CD4-positive, alpha-beta T cell (primary cell): Measurements from ENCODE around the gene CTNNA3. TPM values are rescaled to one million over a fixed set of nuclear protein-coding genes. Genes with fewer than 3 reads are reported as not detected.

Experiments
- ATAC-seq: fragments of 200-7000 bp; cut with Tn5 transposase; one replicate; pipeline ENCODE4 v1.10.0; 2022; ENCODE audit warnings: mild to moderate bottlenecking; ENCODE audit not compliant: poor library complexity
- CTCF ChIA-PET: fragments of 350-600 bp; sonication (Branson Sonifier 250); formaldehyde crosslinking; loops from one replicate; lab custom pipeline; 2021; ENCODE audit warnings: antibody characterized with exemption, inconsistent platforms; lab: Charles Lee
- POLR2A ChIA-PET: fragments of 350-600 bp; sonication (Branson Sonifier 250); formaldehyde crosslinking; loops from one replicate; lab custom pipeline; 2021; ENCODE audit warnings: antibody characterized with exemption, inconsistent platforms; lab: Charles Lee
- DNase-seq, 14 experiments: peaks; one replicate each; pipeline ENCODE4 v3.0.0-alpha.2; 2013 to 2020; ENCODE audit warnings: mixed read lengths in 2 of 14
- H3K27ac ChIP-seq, 2 donors: one replicate each; pipeline versions ENCODE4 v1.5.1 to v1.7.0; 2013; ENCODE audit warnings: low read length in 2 of 2, low read depth in 1 of 2, mild to moderate bottlenecking in 1 of 2
- H3K27me3 ChIP-seq, 2 experiments: 1 replicate in 1 of 2; 2 replicates in 1 of 2; pipeline versions ENCODE4 v1.6.1 to v1.7.0; 2013; ENCODE audit warnings: low read length in 2 of 2, control low read depth in 1 of 2, mild to moderate bottlenecking in 1 of 2, moderate library complexity in 1 of 2; ENCODE audit not compliant: insufficient read depth in 2 of 2, control insufficient read depth in 1 of 2
- H3K36me3 ChIP-seq: one replicate; pipeline ENCODE4 v1.6.1; 2013; ENCODE audit warnings: low read length, control low read depth; ENCODE audit not compliant: insufficient read depth
- H3K4me1 ChIP-seq: one replicate; pipeline ENCODE4 v1.6.1; 2013; ENCODE audit warnings: low read length, control low read depth; ENCODE audit not compliant: insufficient read depth
- H3K4me3 ChIP-seq: one replicate; pipeline ENCODE4 v1.5.1; 2013; ENCODE audit warnings: mild to moderate bottlenecking, low read length, moderate library complexity
- H3K9me3 ChIP-seq, 2 experiments: 1 replicate in 1 of 2; 2 replicates in 1 of 2; pipeline versions ENCODE4 v1.6.1 to v1.7.0; 2013; ENCODE audit warnings: low read length in 2 of 2, mild to moderate bottlenecking in 2 of 2, control low read depth in 1 of 2, moderate library complexity in 1 of 2; ENCODE audit not compliant: control insufficient read depth in 1 of 2, insufficient read depth in 1 of 2
- H3K27ac Mint-ChIP-seq: one replicate; pipeline ENCODE4 v1.8.0; 2020; ENCODE audit warnings: mixed read lengths
- H3K27me3 Mint-ChIP-seq: one replicate; pipeline ENCODE4 v1.8.0; 2021; ENCODE audit warnings: mixed read lengths
- H3K36me3 Mint-ChIP-seq: one replicate; pipeline ENCODE4 v1.8.0; 2021; ENCODE audit warnings: low read depth, mixed read lengths
- H3K4me1 Mint-ChIP-seq: one replicate; pipeline ENCODE4 v1.8.0; 2021; ENCODE audit warnings: low read depth, mixed read lengths
- H3K4me3 Mint-ChIP-seq: one replicate; pipeline ENCODE4 v1.8.0; 2020; ENCODE audit warnings: mild to moderate bottlenecking, mixed read lengths
- H3K9me3 Mint-ChIP-seq: one replicate; pipeline ENCODE4 v1.8.0; 2020; ENCODE audit warnings: mixed read lengths
- CTCF ChIP-seq: fragments of 200-600 bp; IDR thresholded peaks from one replicate; pipeline ENCODE4 v1.8.0; 2022; ENCODE audit warnings: antibody characterized with exemption, mild to moderate bottlenecking
- intact Hi-C, 2 experiments: fragments of 100-400 bp; cut with DNase I in 1 of 2; cut with micrococcal nuclease in 1 of 2; formaldehyde crosslinking; loops; one replicate each; pipeline versions ENCODE4 v1.15.1 to v1.9.0; 2023 to 2025; cut with DNase I, micrococcal nuclease
- total RNA-seq, 174 experiments: library from RNA in 2 of 174; stranded (reverse) in 2 of 174; gene quantifications; one replicate each; pipeline ENCODE4 v1.2.3 and lab custom pipeline; 2021 to 2026

The CTNNA3 gene
- total RNA-seq, 2 experiments from 2014 or later = 0.80 TPM; not detected in 1

- no peaks in the 10 kb centered on the region for H3K27me3 Mint-ChIP-seq
- H3K4me3 ChIP-seq = no peak overlapping the region
- no peak overlapping the region for H3K27ac Mint-ChIP-seq
- H3K4me3 Mint-ChIP-seq = no peak overlapping the region
- H3K4me1 Mint-ChIP-seq = no peaks in the 10 kb centered on the region
- H3K36me3 Mint-ChIP-seq = no peaks in the 10 kb centered on the region
- no peaks in the 10 kb centered on the region for H3K4me1 ChIP-seq
- no peaks in the 10 kb centered on the region for H3K27me3 ChIP-seq
- no peak for TF ChIP-seq CTCF
- H3K36me3 ChIP-seq = no peaks in the 10 kb centered on the region
- intact Hi-C loops = no loop called here
- H3K9me3 Mint-ChIP-seq = peaks cover 5% of the 10 kb centered on the region
- no peak for ATAC-seq
- POLR2A ChIA-PET = no interaction called here
- no peak overlapping the region for H3K27ac ChIP-seq
- no peak for DNase-seq
- H3K9me3 ChIP-seq = peaks cover 0 to 10% of the 10 kb centered on the region in 2 experiments
- CTCF ChIA-PET = no interaction called here
These were observed 1346.3 kb downstream of the CTNNA3 start for GRCh38 chr10:66349726-66350125.

- ChIA-PET CTCF (no interaction called here), POLR2A (no interaction called here)
- no peaks in the 10 kb centered on the region for H3K36me3 ChIP-seq
- peaks cover 0 to 9% of the 10 kb centered on the region in 2 experiments for H3K9me3 ChIP-seq
- Mint-ChIP-seq H3K36me3 (no peaks in the 10 kb centered on the region), H3K4me3 (no peak overlapping the region), H3K27me3 (no peaks in the 10 kb centered on the region), H3K27ac (no peak overlapping the region), H3K9me3 (peaks cover 5% of the 10 kb centered on the region), H3K4me1 (no peaks in the 10 kb centered on the region)
- H3K4me3 ChIP-seq = no peak overlapping the region
- no peak overlapping the region for H3K27ac ChIP-seq
- H3K4me1 ChIP-seq = no peaks in the 10 kb centered on the region
- TF ChIP-seq CTCF = no peak
- intact Hi-C loops = no loop called here
- ATAC-seq (no peak), DNase-seq (no peak)
- no peaks in the 10 kb centered on the region for H3K27me3 ChIP-seq
These were observed 1346.9 kb downstream of the CTNNA3 start for GRCh38 chr10:66349076-66349475.

GRCh38 chr10:66337211-66337610 is 1358.8 kb downstream of the CTNNA3 start:
- ChIA-PET CTCF (no interaction called here), POLR2A (no interaction called here)
- DNase-seq (no peak), ATAC-seq (no peak)
- H3K27ac ChIP-seq = no peak overlapping the region
- H3K9me3 Mint-ChIP-seq = peaks cover 5% of the 10 kb centered on the region
- H3K27me3 Mint-ChIP-seq = no peaks in the 10 kb centered on the region
- no peak for TF ChIP-seq CTCF
- no peaks in the 10 kb centered on the region for H3K36me3 Mint-ChIP-seq
- H3K4me3 Mint-ChIP-seq = no peak overlapping the region
- intact Hi-C loops = no loop called here
- no peaks in the 10 kb centered on the region for H3K36me3 ChIP-seq
- no peaks in the 10 kb centered on the region for H3K4me1 ChIP-seq
- no peaks in the 10 kb centered on the region for H3K4me1 Mint-ChIP-seq
- no peak overlapping the region for H3K4me3 ChIP-seq
- H3K27me3 ChIP-seq = no peaks in the 10 kb centered on the region
- H3K27ac Mint-ChIP-seq = no peak overlapping the region
- H3K9me3 ChIP-seq = peaks cover 0 to 6% of the 10 kb centered on the region in 2 experiments
